Measurements from ENCODE around the gene FOXS1. TPM values are rescaled to one million over a fixed set of nuclear protein-coding genes. Genes with fewer than 3 reads are reported as not detected.
A peak's percentile ranks its signal among the peaks of the same experiment; 100 is the strongest.

Gene FOXS1
- total RNA-seq, 1 experiment from 2014 or later, result 6.3 TPM

- Histone ChIP-seq H3K9me3 (ENCODE audit: control insufficient read depth, insufficient read depth, low read depth, low read length) (no peaks in the 10 kb centered on the region), H3K4me1 (ENCODE audit: control insufficient read depth, insufficient read depth, low read length) (peaks cover 49% of the 10 kb centered on the region), H3K4me3 (ENCODE audit: low read depth in 2 of 2, low read length in 2 of 2) (no peak overlapping the region), H3K27ac (ENCODE audit: low read length) (peak overlapping the region; percentile 1; the same call in 1 of the 2 replicates), H3K27me3 (ENCODE audit: control insufficient read depth, insufficient read depth, low read length) (no peaks in the 10 kb centered on the region), H3K36me3 (ENCODE audit: control insufficient read depth, insufficient read depth, low read length) (no peaks in the 10 kb centered on the region)
- BruUV-seq (replicated peaks), result no TSS peak
- ATAC-seq, result peak; percentile 49
- no peak for DNase-seq (ENCODE audit: low read depth, low spot score)
- intact Hi-C loops (cut with micrococcal nuclease; ENCODE audit: unreplicated experiment) (no loop called here), in situ Hi-C loops (cut with HindIII; ENCODE audit: low pct_unique_long_range_greater_than_20kb, low sequenced_read_pairs) (no loop called here)
- TF ChIP-seq SIN3A (IDR thresholded peaks at IDR 0.05; ENCODE audit: borderline replicate concordance, insufficient read depth, low read depth, low read length), result no peak
- peak; percentile 100 for TF ChIP-seq CTCF (IDR thresholded peaks at IDR 0.05)
- ChIA-PET POLR2A (no interaction called here), CTCF (interaction anchor here (0.6 to 2.2 kb wide), 5 partner anchors 13 to 187 kb away, joined by 4 to 9 read pairs (median 5); partner anchors contain the start of gene FOXS1)
Measured at GRCh38 chr20:31833130-31833930, 12.1 kb downstream of the FOXS1 start.

- DNase-seq (ENCODE audit: low read depth, low spot score) (no peak), ATAC-seq (no peak)
- Histone ChIP-seq H3K36me3 (ENCODE audit: control insufficient read depth, insufficient read depth, low read length) (no peaks in the 10 kb centered on the region), H3K4me1 (ENCODE audit: control insufficient read depth, insufficient read depth, low read length) (peaks cover 34% of the 10 kb centered on the region), H3K4me3 (ENCODE audit: low read depth in 2 of 2, low read length in 2 of 2) (no peak overlapping the region), H3K9me3 (ENCODE audit: control insufficient read depth, insufficient read depth, low read depth, low read length) (no peaks in the 10 kb centered on the region), H3K27me3 (ENCODE audit: control insufficient read depth, insufficient read depth, low read length) (no peaks in the 10 kb centered on the region), H3K27ac (ENCODE audit: low read length) (no peak overlapping the region; the same call in 1 of the 2 replicates)
- intact Hi-C loops (cut with micrococcal nuclease; ENCODE audit: unreplicated experiment) (no loop called here), in situ Hi-C loops (cut with HindIII; ENCODE audit: low pct_unique_long_range_greater_than_20kb, low sequenced_read_pairs) (no loop called here)
- BruUV-seq (replicated peaks), result no TSS peak
- ChIA-PET CTCF (interaction anchor here (0.7 kb wide), 1 partner anchor 160 kb away, joined by 11 read pairs; no protein-coding TSS in a partner anchor), POLR2A (no interaction called here)
- TF ChIP-seq CTCF (IDR thresholded peaks at IDR 0.05), result no peak
- TF ChIP-seq TCF7L2 (IDR thresholded peaks at IDR 0.05; ENCODE audit: low read depth, low read length), result no peak
- no peak for TF ChIP-seq POLR2AphosphoS5 (IDR thresholded peaks at IDR 0.05; ENCODE audit: low read depth, low read length)
- no peak for TF ChIP-seq SIN3A (IDR thresholded peaks at IDR 0.05; ENCODE audit: borderline replicate concordance, insufficient read depth, low read depth, low read length)
- TF ChIP-seq REST (IDR thresholded peaks at IDR 0.05; ENCODE audit: insufficient read depth in 1 of 2, low read depth in 2 of 2, low read length in 1 of 2), result no peak
Measured at GRCh38 chr20:31831771-31832306, 13.6 kb downstream of the FOXS1 start.

All from Panc1 (cell line).